Fibroblast of lung (primary cell): Measurements from ENCODE around the gene FN3KRP. TPM values are rescaled to one million over a fixed set of nuclear protein-coding genes. Genes with fewer than 3 reads are reported as not detected.
"Not testable (repeated sequence)": the region's sequence is repeated elsewhere in the genome, so short reads cannot be mapped to it uniquely, and the experiment has no call there.

Experiments used
- DNase-seq, 2 donors: peaks; one replicate each; pipeline versions ENCODE4 v3.0.0 to v3.0.0-alpha.2; 2010; ENCODE audit warnings: low read depth in 2 of 2
- H2AFZ ChIP-seq: 2 replicates; pipeline ENCODE4 v1.5.1; 2012; ENCODE audit warnings: low read length, control low read depth, inconsistent platforms
- H3K27ac ChIP-seq: 2 replicates; pipeline ENCODE4 v1.5.1; 2011; ENCODE audit warnings: low read length, control low read depth; ENCODE audit not compliant: insufficient read depth
- H3K27me3 ChIP-seq: 2 replicates; pipeline ENCODE4 v1.5.1; 2011; ENCODE audit warnings: mild to moderate bottlenecking, low read length; ENCODE audit not compliant: control insufficient read depth, insufficient read depth
- H3K36me3 ChIP-seq: 2 replicates; pipeline ENCODE4 v1.5.1; 2011; ENCODE audit warnings: low read length; ENCODE audit not compliant: control insufficient read depth, insufficient read depth
- H3K4me1 ChIP-seq: 2 replicates; pipeline ENCODE4 v1.5.1; 2011; ENCODE audit warnings: low read length; ENCODE audit not compliant: control insufficient read depth, insufficient read depth; ENCODE audit errors: extremely low read depth
- H3K4me2 ChIP-seq: 2 replicates; pipeline ENCODE4 v1.5.1; 2011; ENCODE audit warnings: low read length, control low read depth; ENCODE audit not compliant: insufficient read depth; ENCODE audit errors: extremely low read depth
- H3K4me3 ChIP-seq, 4 experiments: fragments of 200-600 bp in 1 of 4; sonication (generic) in 1 of 4; replicated peaks in 1 of 4; 2 replicates each; pipeline ENCODE4 v1.5.1; 2011 to 2016; ENCODE audit warnings: low read length in 4 of 4, low read depth in 3 of 4, mild to moderate bottlenecking in 3 of 4, control low read depth in 2 of 4, inconsistent platforms in 1 of 4, mixed read lengths in 1 of 4; ENCODE audit not compliant: insufficient read depth in 1 of 4; ENCODE audit errors: control extremely low read depth in 1 of 4
- H3K79me2 ChIP-seq: 2 replicates; pipeline ENCODE4 v1.5.1; 2012; ENCODE audit warnings: mild to moderate bottlenecking, low read length, inconsistent platforms; ENCODE audit not compliant: control insufficient read depth, insufficient read depth
- H3K9ac ChIP-seq: 2 replicates; pipeline ENCODE4 v1.5.1; 2011; ENCODE audit warnings: mild to moderate bottlenecking, low read length, control low read depth; ENCODE audit not compliant: insufficient read depth
- H3K9me3 ChIP-seq: 2 replicates; pipeline ENCODE4 v1.5.1; 2012; ENCODE audit warnings: low read depth, low read length; ENCODE audit not compliant: control insufficient read depth, insufficient read depth
- H4K20me1 ChIP-seq: 2 replicates; pipeline ENCODE4 v1.5.1; 2011; ENCODE audit warnings: low read length; ENCODE audit not compliant: control insufficient read depth, insufficient read depth; ENCODE audit errors: extremely low read depth
- EZH2 ChIP-seq: IDR thresholded peaks from 2 replicates; pipeline ENCODE4 v1.5.1; 2012; ENCODE audit warnings: low read length, control low read depth, mild to moderate bottlenecking; ENCODE audit errors: missing control alignments
- polyA plus RNA-seq, 2 donors: library from polyadenylated mRNA; depleted of rRNA in 1 of 2; stranded (reverse) in 1 of 2; unstranded in 1 of 2; fragments of >200 nt; gene quantifications; 2 replicates each; pipeline ENCODE4 v1.2.1, GENCODE V29; 2011 to 2012; ENCODE audit warnings: missing spikeins in 1 of 2
- total RNA-seq: library from RNA; depleted of rRNA; stranded (reverse); fragments of >200 nt; gene quantifications from 2 replicates; pipeline ENCODE4 v1.2.1, GENCODE V29; 2014
- TF ChIP-seq, protein P1 (sequence below), 2 donors: IDR thresholded peaks in 1 of 2; conservative IDR thresholded peaks in 1 of 2; 1 replicate in 1 of 2; 2 replicates in 1 of 2; pipeline ENCODE4 v1.5.1; 2011 to 2012; ENCODE audit warnings: low read length in 2 of 2, control low read depth in 1 of 2, inconsistent platforms in 1 of 2, low read depth in 1 of 2, mild to moderate bottlenecking in 1 of 2

Gene FN3KRP
- total and polyA plus RNA-seq, 2 donors (not counting 1 experiment from before 2014, with no cell fraction given): 13.2 to 16.5 TPM

DNA sequence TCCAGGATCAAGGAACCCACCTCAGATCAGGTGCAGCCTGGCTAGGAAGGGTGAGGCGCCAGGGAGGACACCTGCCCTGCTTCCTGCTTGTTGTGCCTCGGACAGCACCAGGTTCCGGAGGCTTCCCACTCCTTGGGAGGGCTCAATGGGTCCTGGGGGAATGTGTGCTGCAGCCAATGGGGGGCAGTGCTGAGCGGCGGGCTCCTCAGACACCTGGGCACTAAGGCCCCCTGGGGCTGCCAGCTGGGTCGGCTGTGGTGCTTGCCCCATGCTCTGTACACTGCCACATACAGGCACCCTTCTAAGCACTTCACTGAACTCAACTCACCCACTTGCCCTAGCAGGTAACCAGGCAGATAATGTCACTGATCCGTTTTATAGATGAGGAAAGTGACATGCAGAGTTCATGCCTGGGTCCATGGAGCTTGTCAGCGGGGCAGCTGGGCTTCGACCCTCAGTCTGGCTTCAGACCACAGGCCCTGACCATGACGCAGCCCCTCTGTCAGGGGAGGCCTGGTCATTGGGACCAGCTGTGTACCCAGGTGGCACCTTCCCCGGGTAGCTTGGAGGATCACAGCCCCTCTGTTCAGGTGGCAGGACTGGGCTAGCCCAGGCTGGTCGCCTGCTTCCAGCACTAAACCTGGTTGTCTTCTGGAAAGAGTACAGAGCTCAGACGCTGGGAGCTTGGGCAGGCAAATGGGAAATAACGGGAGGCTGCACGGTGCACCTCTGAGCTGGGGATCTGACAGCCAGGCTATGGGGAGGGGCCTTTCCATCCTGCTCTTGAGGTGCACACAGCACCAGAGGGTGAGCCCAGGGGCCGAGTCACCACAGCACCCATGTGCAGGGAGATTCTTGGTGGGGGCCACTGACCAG is 27.1 kb downstream of the FN3KRP start:
- Histone ChIP-seq H2AFZ (no peak overlapping the region), H3K9ac (no peak overlapping the region), H3K4me1 (no peaks in the 10 kb centered on the region), H3K79me2 (no peaks in the 10 kb centered on the region), H4K20me1 (no peaks in the 10 kb centered on the region), H3K27me3 (no peaks in the 10 kb centered on the region), H3K4me2 (no peak overlapping the region), H3K36me3 (peaks cover 4% of the 10 kb centered on the region), H3K9me3 (peaks cover 3% of the 10 kb centered on the region), H3K27ac (no peak overlapping the region), H3K4me3 (no peak overlapping the region)
- TF ChIP-seq, protein P1, sequence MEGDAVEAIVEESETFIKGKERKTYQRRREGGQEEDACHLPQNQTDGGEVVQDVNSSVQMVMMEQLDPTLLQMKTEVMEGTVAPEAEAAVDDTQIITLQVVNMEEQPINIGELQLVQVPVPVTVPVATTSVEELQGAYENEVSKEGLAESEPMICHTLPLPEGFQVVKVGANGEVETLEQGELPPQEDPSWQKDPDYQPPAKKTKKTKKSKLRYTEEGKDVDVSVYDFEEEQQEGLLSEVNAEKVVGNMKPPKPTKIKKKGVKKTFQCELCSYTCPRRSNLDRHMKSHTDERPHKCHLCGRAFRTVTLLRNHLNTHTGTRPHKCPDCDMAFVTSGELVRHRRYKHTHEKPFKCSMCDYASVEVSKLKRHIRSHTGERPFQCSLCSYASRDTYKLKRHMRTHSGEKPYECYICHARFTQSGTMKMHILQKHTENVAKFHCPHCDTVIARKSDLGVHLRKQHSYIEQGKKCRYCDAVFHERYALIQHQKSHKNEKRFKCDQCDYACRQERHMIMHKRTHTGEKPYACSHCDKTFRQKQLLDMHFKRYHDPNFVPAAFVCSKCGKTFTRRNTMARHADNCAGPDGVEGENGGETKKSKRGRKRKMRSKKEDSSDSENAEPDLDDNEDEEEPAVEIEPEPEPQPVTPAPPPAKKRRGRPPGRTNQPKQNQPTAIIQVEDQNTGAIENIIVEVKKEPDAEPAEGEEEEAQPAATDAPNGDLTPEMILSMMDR (conservative IDR thresholded peaks at IDR 0.05 in 1 of 2, IDR thresholded peaks at IDR 0.05 in 1 of 2; ENCODE audit: low read depth in 1 of 2, low read length in 2 of 2): no peak
- no peak for TF ChIP-seq EZH2
- DNase-seq: no peak

DNA sequence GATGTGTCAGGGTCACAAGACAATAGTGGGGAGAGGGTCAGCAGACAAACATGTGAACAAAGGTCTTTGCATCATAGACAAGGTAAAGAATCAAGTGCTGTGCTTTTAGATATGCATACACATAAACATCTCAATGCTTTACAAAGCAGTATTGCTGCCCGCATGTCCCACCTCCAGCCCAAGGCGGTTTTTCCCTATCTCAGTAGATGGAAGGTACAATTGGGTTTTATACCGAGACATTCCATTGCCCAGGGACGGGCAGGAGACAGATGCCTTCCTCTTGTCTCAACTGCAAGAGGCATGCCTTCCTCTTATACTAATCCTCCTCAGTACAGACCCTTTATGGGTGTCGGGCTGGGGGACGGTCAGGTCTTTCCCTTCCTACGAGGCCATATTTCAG is 28.2 kb downstream of the FN3KRP start:
- H3K4me1 ChIP-seq, DNase-seq, H3K36me3 ChIP-seq, H3K79me2 ChIP-seq, H3K4me3 ChIP-seq, H3K9ac ChIP-seq, H3K9me3 ChIP-seq, H3K27me3 ChIP-seq, H3K4me2 ChIP-seq, H4K20me1 ChIP-seq, H2AFZ ChIP-seq, H3K27ac ChIP-seq: not testable (repeated sequence)

DNA sequence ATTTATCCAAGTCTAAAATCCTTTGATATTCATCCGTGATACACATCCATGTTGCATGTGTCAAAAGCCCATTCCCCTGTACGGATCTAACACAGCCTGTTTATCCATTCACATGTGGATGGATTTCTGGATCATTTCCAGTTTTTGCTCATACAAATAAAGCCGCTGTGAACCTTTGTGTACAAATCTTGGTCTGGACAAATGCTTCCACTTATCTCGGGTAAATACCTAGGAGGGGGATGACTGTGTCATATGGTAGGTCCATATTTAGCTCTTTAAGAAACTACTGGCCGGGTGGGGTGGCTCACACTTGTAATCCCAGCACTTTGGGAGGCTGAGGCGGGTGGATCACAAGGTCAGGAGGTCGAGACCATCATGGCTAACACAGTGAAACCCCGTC is 29.0 kb downstream of the FN3KRP start:
- Histone ChIP-seq H3K36me3 (peaks cover 4% of the 10 kb centered on the region), H3K4me2 (no peak overlapping the region), H3K79me2 (no peaks in the 10 kb centered on the region), H3K4me3 (no peak overlapping the region), H3K4me1 (no peaks in the 10 kb centered on the region), H2AFZ (no peak overlapping the region), H3K27ac (no peak overlapping the region), H3K9me3 (peaks cover 3% of the 10 kb centered on the region), H4K20me1 (no peaks in the 10 kb centered on the region), H3K27me3 (no peaks in the 10 kb centered on the region), H3K9ac (no peak overlapping the region)
- no peak for TF ChIP-seq EZH2
- TF ChIP-seq, protein P1 (conservative IDR thresholded peaks at IDR 0.05 in 1 of 2, IDR thresholded peaks at IDR 0.05 in 1 of 2; ENCODE audit: low read depth in 1 of 2, low read length in 2 of 2): no peak
- DNase-seq: no peak
